GM18517 (cell line): ENCODE data around the gene CATSPERB.
"Not testable (repeated sequence)": the region's sequence is repeated elsewhere in the genome, so short reads cannot be mapped to it uniquely, and the experiment has no call there.

Experiments used
- ATAC-seq: cut with Tn5 transposase; IDR thresholded peaks from one replicate; pipeline ENCODE4 v1.9.1; 2021; ENCODE audit warnings: mild to moderate bottlenecking, moderate library complexity; ENCODE audit not compliant: unreplicated experiment

The CATSPERB gene

GRCh38 chr14:91737619-91738018, 5.7 kb upstream of the CATSPERB start:
- ATAC-seq = no peak

GRCh38 chr14:91732859-91733477, 1.1 kb upstream of the CATSPERB start:
- no peak for ATAC-seq

GRCh38 chr14:91732439-91732838, 553 bp upstream of the CATSPERB start:
- ATAC-seq = no peak

DNA sequence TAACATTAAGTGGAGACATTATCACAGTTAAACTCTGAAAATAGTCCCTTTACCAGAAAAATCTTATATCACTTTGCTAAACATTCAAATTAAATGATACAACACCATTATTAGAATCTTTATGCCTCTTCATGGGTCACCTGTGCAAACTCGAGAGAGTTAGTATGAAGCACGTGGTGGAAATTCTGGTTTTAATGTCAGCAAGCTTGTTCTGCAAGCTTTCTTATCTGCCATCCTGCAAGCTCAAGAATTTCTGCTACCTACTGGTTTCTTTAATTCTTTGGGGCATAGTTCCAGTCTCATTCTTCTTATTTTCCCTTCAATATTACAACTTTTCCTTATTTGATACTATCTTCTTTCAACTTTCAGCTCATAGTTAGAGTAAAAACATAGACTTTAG, 868 bp downstream of the CATSPERB start:
- ATAC-seq = no peak

DNA sequence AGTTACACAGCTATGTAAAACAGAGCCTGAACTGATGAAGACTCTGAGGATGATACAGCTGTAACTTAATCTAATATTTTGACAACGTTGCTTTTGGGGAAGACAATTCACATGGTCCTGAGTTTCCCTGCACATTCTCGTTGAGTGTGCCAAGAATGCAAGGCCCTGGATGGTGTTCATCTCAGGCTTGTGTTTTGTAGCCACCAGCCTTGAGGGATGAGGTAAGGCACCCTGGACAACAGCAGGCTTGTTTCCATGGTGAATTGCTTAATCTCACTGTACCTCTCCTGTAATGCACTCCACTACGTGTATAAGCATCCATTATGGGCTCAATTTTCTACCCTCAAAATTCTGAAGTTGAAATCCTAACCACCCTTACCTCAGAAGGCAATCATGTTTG, 2.1 kb downstream of the CATSPERB start:
- ATAC-seq = no peak

GRCh38 chr14:91728616-91729183, 3.2 kb downstream of the CATSPERB start:
- ATAC-seq = no peak

- no peak for ATAC-seq
Observed at GRCh38 chr14:91727121-91727520, 4.8 kb downstream of the CATSPERB start.

GRCh38 chr14:91723501-91723900, 8.4 kb downstream of the CATSPERB start:
- no peak for ATAC-seq

DNA sequence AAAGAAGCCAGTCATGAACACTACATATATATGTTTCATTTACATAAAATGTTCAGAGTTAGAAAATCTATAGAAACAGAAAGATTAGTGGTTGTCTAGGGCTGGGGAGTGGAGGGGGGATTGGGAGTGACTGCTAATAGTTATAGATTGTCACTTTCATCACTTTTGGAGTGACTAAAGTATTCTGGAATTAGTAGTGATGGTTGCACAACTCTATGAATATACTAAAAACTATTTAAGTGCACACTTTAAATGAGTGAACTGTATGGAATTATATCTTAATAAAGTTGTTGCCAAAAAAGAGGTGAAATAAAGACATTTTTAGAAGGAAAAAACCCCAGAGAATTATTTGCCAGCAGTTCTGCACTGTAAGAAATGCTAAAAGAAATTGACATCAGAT, 9.5 kb downstream of the CATSPERB start:
- ATAC-seq = no peak

DNA sequence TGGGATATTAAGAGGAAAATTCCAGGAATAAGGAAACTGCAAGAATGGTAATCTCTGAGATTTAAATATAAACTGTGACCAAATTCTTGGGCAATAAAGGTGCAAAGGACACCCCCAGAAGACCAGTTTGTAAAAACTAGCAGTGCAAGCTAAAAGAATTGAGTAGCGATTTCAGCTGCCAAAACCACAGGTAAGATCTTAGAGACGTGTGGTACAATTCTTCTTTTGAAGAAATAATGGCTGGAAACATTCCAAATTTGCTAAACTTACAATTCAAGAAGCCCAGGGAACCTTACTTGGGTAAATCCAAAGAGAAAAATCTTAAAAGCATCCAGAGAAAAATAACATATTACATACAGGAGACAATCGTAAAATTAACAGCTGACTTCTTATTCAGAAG, 12.0 kb downstream of the CATSPERB start:
- ATAC-seq = no peak

GRCh38 chr14:91716999-91717398, 14.9 kb downstream of the CATSPERB start:
- ATAC-seq = no peak

DNA sequence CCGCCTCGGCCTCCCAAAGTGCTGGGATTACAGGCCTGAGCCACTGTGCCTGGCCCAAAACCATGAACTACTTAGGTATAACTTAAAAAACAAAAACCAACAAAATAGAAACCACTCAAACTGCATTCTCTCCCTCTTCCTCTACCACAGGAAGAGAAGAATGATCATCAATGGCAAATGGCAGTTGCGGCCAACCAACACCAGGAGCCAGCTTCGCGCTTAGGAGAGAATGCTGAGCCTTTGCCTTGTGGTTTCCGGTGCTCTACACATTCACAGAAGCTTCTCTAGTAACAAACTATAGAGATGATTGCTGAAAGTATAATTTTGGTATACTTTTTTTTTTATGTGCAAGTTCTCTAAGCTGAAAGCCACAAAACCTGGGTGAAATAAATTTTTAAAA, 17.1 kb downstream of the CATSPERB start:
- ATAC-seq = no peak

- ATAC-seq = peak; percentile 57
Observed at GRCh38 chr14:91708795-91709194, 23.1 kb downstream of the CATSPERB start.

GRCh38 chr14:91706996-91707395, 24.9 kb downstream of the CATSPERB start:
- no peak for ATAC-seq

DNA sequence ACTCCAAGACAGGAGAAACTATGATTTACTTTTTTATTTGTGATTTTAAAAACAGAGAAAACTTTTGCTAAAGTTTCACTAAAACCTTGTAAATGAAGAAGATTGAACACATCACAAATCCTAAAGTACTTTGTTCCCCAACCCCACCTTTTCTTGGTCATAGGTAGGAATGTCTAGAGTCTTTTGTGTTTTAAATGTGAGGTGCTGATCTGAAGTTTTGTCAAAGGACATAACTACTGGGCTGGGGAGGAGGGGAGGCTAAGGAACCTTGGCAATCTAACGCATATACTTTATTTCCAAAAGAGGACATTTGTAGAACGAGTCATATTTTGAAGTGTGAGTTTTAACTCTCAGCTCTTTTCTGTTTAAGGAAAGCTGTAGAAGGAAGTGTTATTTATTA, 37.2 kb downstream of the CATSPERB start:
- ATAC-seq = no peak

- no peak for ATAC-seq
Observed at GRCh38 chr14:91693346-91693745, 38.5 kb downstream of the CATSPERB start.

GRCh38 chr14:91692075-91692474, 39.8 kb downstream of the CATSPERB start:
- ATAC-seq = no peak

DNA sequence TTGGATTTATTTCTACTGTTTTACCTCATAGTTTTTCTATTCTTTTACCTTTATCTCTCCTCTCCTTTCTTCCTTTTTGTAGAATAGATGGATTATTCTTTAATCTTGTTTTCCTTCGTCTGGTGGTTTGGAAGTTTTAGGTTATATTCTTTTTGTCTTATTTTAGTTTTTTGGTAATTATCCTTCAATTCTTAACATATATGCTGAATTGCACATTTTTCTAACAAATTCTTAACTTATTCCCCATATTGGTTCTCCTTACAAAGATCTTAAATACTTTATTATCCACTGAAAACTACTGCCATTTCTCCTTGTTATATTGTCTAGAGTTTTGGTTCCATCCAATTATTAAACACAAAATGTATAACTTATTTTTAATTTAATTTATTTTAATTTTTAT, 42.3 kb downstream of the CATSPERB start:
- ATAC-seq = no peak

GRCh38 chr14:91687436-91687835, 44.5 kb downstream of the CATSPERB start:
- ATAC-seq = not testable (repeated sequence)

DNA sequence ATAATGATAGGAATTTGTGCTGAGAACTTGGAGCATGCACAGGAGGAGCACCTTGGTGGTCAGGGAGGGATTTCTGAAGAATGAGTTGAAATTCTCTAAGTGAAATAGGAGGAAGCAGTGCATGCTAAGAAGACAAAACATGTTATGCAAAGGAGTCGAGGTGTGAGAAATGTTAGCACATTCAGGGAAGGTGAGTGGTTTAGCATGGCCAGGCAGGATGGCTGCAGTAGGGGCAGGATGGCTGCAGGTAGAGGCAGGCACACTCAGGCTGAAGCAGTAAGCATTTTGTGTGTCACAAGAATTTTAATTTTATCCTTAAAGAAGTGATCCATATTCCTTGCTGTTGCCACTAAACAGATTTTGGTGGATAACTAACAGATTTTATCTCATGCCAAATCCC, 46.3 kb downstream of the CATSPERB start:
- no peak for ATAC-seq

DNA sequence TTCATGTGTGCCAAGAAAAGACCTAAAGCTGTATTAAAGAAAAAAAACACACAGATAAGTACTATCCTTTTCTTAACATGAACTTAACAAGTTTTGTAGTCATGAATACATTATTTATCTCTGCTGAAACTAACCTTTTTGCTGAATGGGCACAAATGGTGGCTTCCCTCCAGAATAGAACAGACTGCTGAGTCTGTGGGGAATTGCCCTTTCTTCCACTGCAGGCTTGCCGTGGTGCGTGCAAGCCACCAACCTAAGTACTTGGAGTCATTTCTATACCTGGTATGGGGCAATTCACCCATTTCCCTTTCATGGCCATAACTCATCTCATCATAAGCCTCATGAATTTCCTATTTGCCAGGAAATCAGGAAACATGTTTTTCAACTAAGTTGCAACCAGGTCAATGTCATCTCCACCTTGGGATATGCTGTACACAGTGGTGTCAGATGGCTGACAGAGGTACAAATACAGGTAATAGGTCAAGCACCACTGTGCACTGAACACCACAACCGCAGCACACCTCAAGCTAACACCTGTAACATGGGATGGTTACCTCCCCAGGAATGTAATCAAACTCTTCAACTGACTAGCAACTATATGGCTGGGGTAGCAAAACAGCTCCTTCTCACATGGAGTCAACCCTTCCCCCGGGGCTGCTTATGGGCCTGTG, 49.9 kb downstream of the CATSPERB start:
- ATAC-seq = no peak

DNA sequence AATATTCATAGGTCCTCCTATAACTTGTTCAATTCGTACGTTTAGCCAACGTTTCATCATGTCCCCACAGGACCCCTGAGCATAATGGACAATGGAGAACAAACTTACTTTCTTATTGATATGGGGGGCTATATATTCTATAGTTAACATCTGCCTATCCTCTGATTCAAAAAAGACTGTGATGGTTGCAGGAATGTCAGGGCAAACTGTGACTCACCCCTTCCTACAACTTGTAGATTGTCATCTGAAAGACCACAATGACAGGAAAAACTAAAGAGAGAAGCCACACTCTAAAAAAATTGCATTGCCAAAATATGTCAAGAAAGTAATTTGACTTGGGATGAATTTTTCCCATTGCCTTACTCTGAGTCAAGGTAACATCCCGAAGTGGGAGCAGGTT, 50.8 kb downstream of the CATSPERB start:
- no peak for ATAC-seq

DNA sequence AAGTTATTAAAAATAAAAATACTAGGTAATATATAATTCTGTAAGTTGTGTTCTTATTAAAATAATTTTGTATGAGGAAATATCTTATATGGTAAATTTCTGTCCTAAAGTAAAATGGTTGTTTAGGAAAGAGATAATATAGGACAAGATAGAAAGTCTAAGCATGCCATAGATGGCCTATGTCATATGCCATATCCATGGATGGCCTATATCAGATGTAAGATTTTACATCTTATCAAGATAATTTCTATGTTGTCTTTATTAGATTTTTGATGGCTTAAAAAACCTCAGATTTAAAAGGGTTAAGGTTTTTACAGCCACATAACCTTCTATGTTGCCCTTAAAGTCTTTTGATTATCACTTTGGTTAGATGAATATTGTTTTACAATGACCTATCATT, 52.6 kb downstream of the CATSPERB start:
- no peak for ATAC-seq
